Dermis blood vessel endothelial cell (primary cell): Measurements from ENCODE around the gene OR2T11. TPM values are rescaled to one million over a fixed set of nuclear protein-coding genes. Genes with fewer than 3 reads are reported as not detected.
"Not testable (repeated sequence)": the region's sequence is repeated elsewhere in the genome, so short reads cannot be mapped to it uniquely, and the experiment has no call there.

ENCODE experiments used
- DNase-seq: peaks from one replicate; pipeline ENCODE4 v3.0.0; 2010
- total RNA-seq: library from RNA; depleted of rRNA; stranded (reverse); fragments of >200 nt; gene quantifications from 2 replicates; pipeline ENCODE4 v1.2.3, GENCODE V29; 2014

Gene OR2T11, protein sequence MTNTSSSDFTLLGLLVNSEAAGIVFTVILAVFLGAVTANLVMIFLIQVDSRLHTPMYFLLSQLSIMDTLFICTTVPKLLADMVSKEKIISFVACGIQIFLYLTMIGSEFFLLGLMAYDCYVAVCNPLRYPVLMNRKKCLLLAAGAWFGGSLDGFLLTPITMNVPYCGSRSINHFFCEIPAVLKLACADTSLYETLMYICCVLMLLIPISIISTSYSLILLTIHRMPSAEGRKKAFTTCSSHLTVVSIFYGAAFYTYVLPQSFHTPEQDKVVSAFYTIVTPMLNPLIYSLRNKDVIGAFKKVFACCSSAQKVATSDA
- not detected in 2 replicates for total RNA-seq

- DNase-seq = not testable (repeated sequence)
Observed at GRCh38 chr1:248634991-248635390, at the start of gene OR2T11. TSS of gene OR2T11 (minus strand) at chr1:248635091. CDS start at chr1:248627128, 7,963 bp downstream.

GRCh38 chr1:248681651-248682050, 46.8 kb upstream of the OR2T11 start:
- no peak for DNase-seq

GRCh38 chr1:248670003-248670402, 35.1 kb upstream of the OR2T11 start:
- no peak for DNase-seq

DNA sequence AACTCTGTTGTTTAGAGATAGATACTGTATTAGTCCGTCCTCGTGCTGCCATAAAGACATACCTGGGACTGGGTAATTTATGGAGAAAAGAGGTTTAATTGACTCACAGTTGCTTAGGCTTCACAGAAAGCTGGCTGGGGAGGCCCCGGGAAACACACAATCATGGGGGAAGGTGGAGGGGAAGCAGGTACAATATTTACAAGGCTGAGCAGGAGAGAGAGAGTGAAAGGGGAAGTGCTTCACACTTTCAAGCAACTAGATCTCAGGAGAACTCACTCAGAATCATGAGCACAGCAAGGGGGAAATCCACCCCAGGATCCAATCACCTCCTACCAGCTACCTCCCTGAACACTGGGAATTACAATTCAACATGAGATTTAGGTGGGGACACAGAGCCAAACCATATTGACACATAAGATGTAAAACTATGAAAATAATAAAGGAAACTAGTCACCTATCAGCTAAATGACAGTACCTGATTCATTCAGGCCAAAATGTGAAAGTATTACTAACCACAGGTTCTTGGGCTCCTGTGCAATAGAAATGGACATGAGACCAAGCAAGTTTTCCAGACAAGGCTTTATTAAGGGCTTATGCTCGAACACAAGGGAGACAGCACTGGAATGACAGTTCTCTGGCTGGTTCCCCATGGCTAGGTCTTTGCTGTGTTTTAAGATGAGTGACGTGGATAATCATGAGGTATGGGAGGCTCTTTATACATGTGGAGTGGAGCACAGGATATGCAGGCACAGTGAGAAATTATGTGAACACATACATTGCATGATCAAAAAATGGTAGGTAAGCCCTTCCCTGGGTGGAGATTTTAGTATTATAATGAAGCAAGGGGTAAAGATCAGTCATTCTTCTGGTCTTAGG, 28.8 kb upstream of the OR2T11 start:
- DNase-seq = not testable (repeated sequence)

DNA sequence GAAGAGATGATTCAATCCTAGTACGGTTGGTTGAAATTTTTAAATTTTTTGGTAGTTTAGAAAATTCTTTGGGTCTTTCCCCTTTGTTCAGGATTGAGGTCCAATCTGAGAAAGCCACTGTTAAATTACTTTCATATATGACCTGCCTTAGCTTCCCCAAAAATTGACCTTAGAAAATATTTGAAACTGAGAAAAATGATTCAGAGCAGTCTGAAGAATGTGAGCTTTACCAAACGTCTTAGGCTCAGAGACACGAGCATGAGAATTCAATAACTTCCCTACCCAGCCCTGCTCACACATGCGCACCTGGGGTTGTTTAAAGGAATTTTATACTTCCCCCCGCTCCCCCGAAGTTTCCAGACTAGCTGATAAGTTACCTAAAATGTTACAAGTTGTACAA, 21.9 kb upstream of the OR2T11 start:
- not testable (repeated sequence) for DNase-seq

DNA sequence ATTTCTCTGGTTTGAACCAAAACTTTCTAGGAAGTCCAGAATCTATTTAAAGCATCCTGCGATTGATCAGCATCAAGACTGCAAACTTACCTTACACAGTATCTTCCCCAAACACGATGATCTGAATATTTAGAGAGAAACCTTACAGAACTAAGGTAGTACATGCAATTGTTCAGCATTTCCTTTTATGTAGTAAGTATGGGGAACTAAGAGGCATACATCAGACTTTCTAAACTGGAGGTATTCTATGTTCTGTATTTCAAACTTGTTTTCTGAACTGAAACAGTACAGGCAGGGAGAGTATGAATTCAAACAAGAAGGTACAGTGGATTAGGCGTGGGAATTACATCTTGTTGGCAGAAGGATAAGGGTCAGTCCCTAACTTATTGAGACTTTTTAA, 20.5 kb upstream of the OR2T11 start, which contains the start of gene OR2T27:
OR2T27 (minus strand) TSS at position 175 of the 400 bp plus-strand sequence. CDS start 4,644 bp downstream, outside the sequence.
- not testable (repeated sequence) for DNase-seq

DNA sequence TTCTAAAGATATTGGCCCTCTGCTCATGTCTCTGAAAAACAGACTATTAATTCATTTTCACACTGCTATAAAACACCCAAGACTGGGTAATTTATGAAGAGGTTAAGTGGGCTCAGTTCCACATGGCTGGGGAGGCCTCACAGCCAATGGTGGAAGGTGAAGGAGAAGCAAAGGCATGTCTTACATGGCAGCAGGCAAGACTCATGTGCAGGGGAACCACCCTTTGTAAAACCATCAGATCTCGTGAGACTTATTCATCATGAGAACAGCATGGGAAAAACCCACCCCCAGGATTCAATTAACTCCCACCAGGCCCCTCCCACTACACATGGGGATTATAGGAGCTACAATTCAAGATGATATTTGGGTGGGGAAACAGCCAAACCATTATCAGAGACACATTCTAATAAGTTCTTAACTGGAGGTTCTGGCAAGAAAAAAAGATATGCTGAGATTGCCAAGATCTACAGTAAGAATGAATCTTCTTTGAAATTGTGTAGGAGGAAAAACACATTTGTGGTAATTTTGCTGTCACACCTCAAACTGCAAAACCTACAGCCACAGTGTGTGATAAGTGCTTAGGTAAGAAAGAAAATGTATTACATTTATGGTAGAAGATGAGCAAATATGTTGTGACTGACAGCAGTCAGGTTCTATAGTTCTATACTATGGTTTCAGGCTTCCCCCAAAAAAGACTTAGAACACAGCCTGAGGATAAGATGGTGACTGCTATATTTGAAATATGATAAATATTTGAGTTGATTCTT, 14.1 kb upstream of the OR2T11 start:
- not testable (repeated sequence) for DNase-seq

- not testable (repeated sequence) for DNase-seq
Observed at GRCh38 chr1:248645178-248645577, 10.3 kb upstream of the OR2T11 start, which contains the start of gene OR2T35. TSS of gene OR2T35 (minus strand) at chr1:248645278. CDS start at chr1:248639258, 6,020 bp downstream.

GRCh38 chr1:248642971-248643651, 8.2 kb upstream of the OR2T11 start:
- DNase-seq = not testable (repeated sequence)

DNA sequence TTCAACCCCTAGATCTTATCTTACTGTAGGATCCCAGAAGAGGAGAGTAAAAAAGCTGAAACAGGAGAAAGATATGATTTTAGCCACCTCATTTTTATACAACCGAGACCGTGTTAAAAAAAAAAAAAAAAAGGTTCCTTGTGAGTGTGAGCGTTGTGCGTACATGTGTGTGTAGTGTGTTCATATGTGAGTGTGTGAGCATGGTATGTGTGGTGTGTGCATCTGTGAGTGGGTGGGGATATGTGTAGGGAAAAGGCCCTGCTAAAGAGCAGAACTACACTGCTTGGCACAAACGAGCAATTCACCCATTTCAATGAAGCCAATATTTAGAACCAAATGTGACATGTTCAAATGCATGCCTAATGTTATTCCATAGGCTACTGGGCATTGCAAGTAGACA, 6.7 kb upstream of the OR2T11 start:
- not testable (repeated sequence) for DNase-seq

GRCh38 chr1:248640906-248641305, 6.0 kb upstream of the OR2T11 start:
- not testable (repeated sequence) for DNase-seq

GRCh38 chr1:248639652-248640051, 4.8 kb upstream of the OR2T11 start:
- not testable (repeated sequence) for DNase-seq

DNA sequence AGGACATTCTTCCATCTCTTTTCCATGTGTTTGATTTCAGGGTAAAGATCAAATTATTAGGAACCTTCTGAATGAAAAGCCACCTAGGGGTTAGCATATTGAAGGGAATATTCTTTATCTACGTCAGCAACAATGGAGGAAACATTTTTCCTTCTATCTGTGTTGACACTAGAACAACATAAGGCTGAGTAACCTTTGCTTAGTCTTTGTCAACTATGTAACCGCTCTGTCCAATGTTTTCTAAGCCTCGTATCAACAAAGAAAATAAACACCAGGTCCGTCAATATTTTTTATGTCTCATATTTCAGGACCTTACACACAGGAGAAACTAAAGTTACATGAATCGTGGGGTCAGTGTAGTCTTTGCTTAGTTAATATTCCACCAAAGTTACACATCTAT, 1.7 kb upstream of the OR2T11 start:
- not testable (repeated sequence) for DNase-seq

DNA sequence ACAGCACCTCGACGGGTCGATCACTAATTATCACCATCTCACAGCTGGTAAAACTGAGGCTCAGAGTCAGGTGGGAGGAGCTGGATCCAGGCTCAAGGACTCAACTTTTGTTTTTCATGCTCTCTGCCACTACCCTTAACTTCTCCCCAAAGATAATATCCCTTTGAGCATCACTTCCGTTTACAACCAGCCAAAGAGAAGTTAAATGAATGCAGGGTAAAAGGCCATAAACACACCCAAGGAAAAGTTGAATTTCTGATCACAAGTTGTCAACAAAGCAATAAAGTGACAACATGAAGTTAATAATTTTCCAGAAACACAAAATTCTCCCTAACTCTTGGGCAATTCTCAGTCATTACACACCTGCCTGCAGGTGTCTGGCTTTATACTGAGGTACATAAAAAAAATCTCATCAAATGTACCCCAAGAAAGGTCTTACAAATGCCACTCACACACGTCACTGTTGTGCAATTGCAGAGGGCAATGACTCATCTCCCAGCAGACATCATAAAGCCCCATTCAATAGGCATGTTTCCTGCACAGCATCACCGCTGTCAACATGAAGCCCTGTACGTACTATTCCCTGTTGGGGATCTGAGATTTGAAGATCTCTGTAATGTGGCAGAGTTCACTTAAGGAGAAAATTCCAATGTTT, 3.4 kb downstream of the OR2T11 start:
- no peak for DNase-seq

- DNase-seq = no peak
Observed at GRCh38 chr1:248630551-248630950, 4.3 kb downstream of the OR2T11 start.

- DNase-seq = no peak
Observed at GRCh38 chr1:248627971-248628844, 6.7 kb downstream of the OR2T11 start.

- DNase-seq = no peak
Observed at GRCh38 chr1:248625971-248626370, 8.9 kb downstream of the OR2T11 start.

GRCh38 chr1:248625166-248625565, 9.7 kb downstream of the OR2T11 start:
- no peak for DNase-seq

DNA sequence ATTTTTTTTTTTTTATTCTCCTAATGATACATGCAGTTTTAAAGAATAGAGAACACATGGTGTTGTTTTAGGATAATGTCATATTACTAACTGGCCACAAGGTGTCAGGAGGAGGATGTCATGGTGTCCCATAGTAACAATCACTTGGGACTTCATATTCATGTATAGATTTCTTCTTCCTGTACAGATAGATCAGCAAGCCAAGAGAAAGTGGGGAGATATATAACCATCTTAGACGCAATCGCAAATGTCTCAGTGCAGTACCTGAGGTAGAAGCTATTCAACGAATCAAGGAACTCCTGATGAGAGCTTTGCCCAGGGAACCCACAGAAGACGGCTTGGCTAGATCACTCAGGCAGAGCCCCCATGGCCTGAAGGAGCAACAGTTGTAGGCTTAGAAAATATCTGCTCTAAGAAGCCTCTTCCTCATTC, 12.3 kb downstream of the OR2T11 start:
- peak; percentile 48 for DNase-seq

- no peak for DNase-seq
Observed at GRCh38 chr1:248621770-248622169, 13.1 kb downstream of the OR2T11 start.
